CD14-positive monocyte (primary cell): Measurements from ENCODE around the gene DGKE. TPM values are rescaled to one million over a fixed set of nuclear protein-coding genes. Genes with fewer than 3 reads are reported as not detected.

Source experiments
- DNase-seq, 3 donors: peaks; one replicate each; pipeline ENCODE4 v3.0.0-alpha.2; 2011 to 2022
- H2AFZ ChIP-seq: 2 replicates; pipeline ENCODE4 v1.6.0; 2012; ENCODE audit warnings: mild to moderate bottlenecking, low read depth, low read length, inconsistent platforms; ENCODE audit not compliant: insufficient read depth, poor library complexity, severe bottlenecking
- H3K27ac ChIP-seq, 2 donors: 1 replicate in 1 of 2; 2 replicates in 1 of 2; pipeline ENCODE4 v1.5.1; 2012 to 2013; ENCODE audit warnings: low read length in 2 of 2, control low read depth in 1 of 2, inconsistent platforms in 1 of 2, low read depth in 1 of 2, mild to moderate bottlenecking in 1 of 2
- H3K27me3 ChIP-seq, 2 donors: one replicate each; pipeline versions ENCODE4 v1.6.0 to v1.6.1; 2011 to 2013; ENCODE audit warnings: low read length in 2 of 2; ENCODE audit not compliant: control insufficient read depth in 2 of 2, insufficient read depth in 2 of 2
- H3K36me3 ChIP-seq, 2 donors: replicated peaks in 1 of 2; 1 replicate in 1 of 2; 2 replicates in 1 of 2; pipeline versions ENCODE4 v1.5.1 to v1.6.1; 2012 to 2013; ENCODE audit warnings: low read length in 2 of 2, control low read depth in 1 of 2, inconsistent platforms in 1 of 2, mild to moderate bottlenecking in 1 of 2; ENCODE audit not compliant: insufficient read depth in 2 of 2, control insufficient read depth in 1 of 2
- H3K4me1 ChIP-seq, 2 donors: 1 replicate in 1 of 2; 2 replicates in 1 of 2; pipeline versions ENCODE4 v1.5.1 to v1.6.1; 2012 to 2013; ENCODE audit warnings: low read length in 2 of 2, control low read depth in 1 of 2, inconsistent platforms in 1 of 2, mild to moderate bottlenecking in 1 of 2, moderate library complexity in 1 of 2; ENCODE audit not compliant: insufficient read depth in 2 of 2, control insufficient read depth in 1 of 2
- H3K4me2 ChIP-seq: replicated peaks from 2 replicates; pipeline ENCODE3; 2012; ENCODE audit warnings: low read length, moderate library complexity, mild to moderate bottlenecking; ENCODE audit not compliant: poor library complexity, severe bottlenecking; ENCODE audit errors: extremely low read depth
- H3K4me3 ChIP-seq, 3 experiments: fragments of 200-600 bp in 1 of 3; sonication (generic) in 1 of 3; replicated peaks in 1 of 3; 1 replicate in 2 of 3; 2 replicates in 1 of 3; pipeline ENCODE4 v1.5.1; 2011 to 2013; ENCODE audit warnings: low read length in 3 of 3, mild to moderate bottlenecking in 3 of 3, control low read depth in 2 of 3, low read depth in 2 of 3, inconsistent platforms in 1 of 3, moderate library complexity in 1 of 3
- H3K79me2 ChIP-seq: 2 replicates; pipeline ENCODE4 v1.6.0; 2012; ENCODE audit warnings: mild to moderate bottlenecking, control low read depth, inconsistent platforms, low read length, moderate library complexity; ENCODE audit not compliant: insufficient read depth
- H3K9ac ChIP-seq: 2 replicates; pipeline ENCODE4 v1.6.0; 2017; ENCODE audit warnings: low read length, mild to moderate bottlenecking; ENCODE audit not compliant: insufficient read depth, poor library complexity, severe bottlenecking
- H3K9me3 ChIP-seq, 2 donors: replicated peaks in 1 of 2; 1 replicate in 1 of 2; 2 replicates in 1 of 2; pipeline versions ENCODE4 v1.5.1 to v1.6.1; 2012 to 2013; ENCODE audit warnings: low read length in 2 of 2, control low read depth in 1 of 2; ENCODE audit not compliant: control insufficient read depth in 1 of 2, insufficient read depth in 1 of 2
- H4K20me1 ChIP-seq: 2 replicates; pipeline ENCODE4 v1.6.0; 2012; ENCODE audit warnings: mild to moderate bottlenecking, low read length, control low read depth, moderate library complexity; ENCODE audit not compliant: insufficient read depth
- H3K27ac Mint-ChIP-seq, 7 donors: one replicate each; pipeline ENCODE4 v1.8.0; 2020; ENCODE audit warnings: mild to moderate bottlenecking in 7 of 7, mixed read lengths in 7 of 7, moderate library complexity in 6 of 7, inconsistent platforms in 2 of 7
- H3K27me3 Mint-ChIP-seq, 3 donors: one replicate each; pipeline ENCODE4 v1.8.0; 2021 to 2022; ENCODE audit warnings: low read depth in 3 of 3, mild to moderate bottlenecking in 3 of 3, mixed read lengths in 3 of 3, moderate library complexity in 3 of 3, inconsistent platforms in 1 of 3
- H3K36me3 Mint-ChIP-seq, 2 donors: one replicate each; pipeline ENCODE4 v1.8.0; 2020; ENCODE audit warnings: mixed read lengths in 2 of 2, inconsistent platforms in 1 of 2, mild to moderate bottlenecking in 1 of 2
- H3K4me1 Mint-ChIP-seq: one replicate; pipeline ENCODE4 v1.8.0; 2020; ENCODE audit warnings: mild to moderate bottlenecking, mixed read lengths
- H3K4me3 Mint-ChIP-seq, 2 donors: one replicate each; pipeline ENCODE4 v1.8.0; 2020; ENCODE audit warnings: mild to moderate bottlenecking in 2 of 2, mixed read lengths in 2 of 2, moderate library complexity in 1 of 2
- H3K9me3 Mint-ChIP-seq, 7 donors: one replicate each; pipeline ENCODE4 v1.8.0; 2020 to 2022; ENCODE audit warnings: mixed read lengths in 7 of 7, mild to moderate bottlenecking in 6 of 7, moderate library complexity in 6 of 7, inconsistent platforms in 2 of 7
- CTCF ChIP-seq: fragments of 200-600 bp; IDR thresholded peaks from one replicate; pipeline ENCODE4 v1.8.0; 2022; ENCODE audit warnings: antibody characterized with exemption, mild to moderate bottlenecking
- WGBS: methylation state at CpG from one replicate; pipeline ENCODE4 v1.1.5; 2013; ENCODE audit warnings: missing lambda C conversion rate; ENCODE audit not compliant: insufficient coverage; 5-methylcytosine and 5-hydroxymethylcytosine counted together
- intact Hi-C, 2 donors: fragments of 100-400 bp; cut with micrococcal nuclease; formaldehyde crosslinking; loops; one replicate each; pipeline versions ENCODE4 v1.15.0 to v1.15.1; 2023
- polyA plus RNA-seq, 3 donors: library from polyadenylated mRNA; depleted of rRNA in 1 of 3; unstranded in 2 of 3; stranded (reverse) in 1 of 3; fragments of 300-500 nt in 2 of 3; fragments of >200 nt in 1 of 3; fragmentation: Illumina TruSeq in 2 of 3; gene quantifications; 1 replicate in 2 of 3; 2 replicates in 1 of 3; pipeline ENCODE4 v1.2.3, GENCODE V29; 2012 to 2021

Gene DGKE
- polyA plus RNA-seq, 3 donors, result 1.1 to 3.0 (median 1.5) TPM

GRCh38 chr17:56887105-56887504 lies 53.2 kb downstream of the DGKE start:
- Histone ChIP-seq H3K4me3 (no peak overlapping the region), H3K36me3 (peaks cover 45 to 73% of the 10 kb centered on the region in 2 donors), H4K20me1 (peaks cover 82% of the 10 kb centered on the region), H2AFZ (no peak overlapping the region), H3K27ac (no peak overlapping the region), H3K9ac (no peak overlapping the region), H3K4me2 (no peak overlapping the region), H3K27me3 (no peaks in the 10 kb centered on the region), H3K9me3 (peaks cover 23 to 27% of the 10 kb centered on the region in 2 donors), H3K4me1 (peaks cover 12 to 29% of the 10 kb centered on the region in 2 donors), H3K79me2 (peaks cover 4% of the 10 kb centered on the region)
- Mint-ChIP-seq H3K27ac (peak overlapping the region in 2 of 7 donors; percentile 4 to 60), H3K36me3 (peaks cover 72 to 75% of the 10 kb centered on the region in 2 donors), H3K4me3 (no peak overlapping the region), H3K9me3 (peaks cover 6 to 31% (median 22%) of the 10 kb centered on the region in 7 donors), H3K4me1 (peaks cover 42% of the 10 kb centered on the region), H3K27me3 (peaks cover 0 to 3% (median 0%) of the 10 kb centered on the region in 3 donors)
- 100% methylated on average over 1 of the region's 5 CpGs for WGBS
- intact Hi-C loops, result no loop called here
- no peak for DNase-seq
- no peak for TF ChIP-seq CTCF

- Histone ChIP-seq H3K4me1 (peaks cover 12 to 25% of the 10 kb centered on the region in 2 donors), H3K27me3 (no peaks in the 10 kb centered on the region), H3K9ac (no peak overlapping the region), H4K20me1 (peaks cover 89% of the 10 kb centered on the region), H2AFZ (no peak overlapping the region), H3K4me2 (no peak overlapping the region), H3K4me3 (no peak overlapping the region), H3K79me2 (peaks cover 4% of the 10 kb centered on the region), H3K27ac (peak overlapping the region in 1 of 2 donors; percentile 24), H3K9me3 (peaks cover 23 to 27% of the 10 kb centered on the region in 2 donors), H3K36me3 (peaks cover 52 to 81% of the 10 kb centered on the region in 2 donors)
- Mint-ChIP-seq H3K36me3 (peaks cover 77 to 79% of the 10 kb centered on the region in 2 donors), H3K4me1 (peaks cover 39% of the 10 kb centered on the region), H3K4me3 (no peak overlapping the region), H3K9me3 (peaks cover 11 to 31% (median 25%) of the 10 kb centered on the region in 7 donors), H3K27me3 (peaks cover 0 to 3% (median 0%) of the 10 kb centered on the region in 3 donors), H3K27ac (peak overlapping the region in 2 of 7 donors; percentile 34 to 40)
- over 99% methylated on average over 7 of the region's 9 CpGs for WGBS
- intact Hi-C loops, result no loop called here
- DNase-seq, result no peak
- TF ChIP-seq CTCF, result no peak
Observed at GRCh38 chr17:56887552-56888467, 53.9 kb downstream of the DGKE start.
